DND-41 (cell line): Measurements from ENCODE around the gene ARSG.

Experiments used
- ATAC-seq: fragments of 200-7000 bp; cut with Tn5 transposase; 3 replicates; pipeline ENCODE4 v1.9.1; 2021; ENCODE audit warnings: low read depth; ENCODE audit not compliant: insufficient read depth
- DNase-seq: peaks from one replicate; pipeline ENCODE4 v3.0.0-alpha.2; 2020
- H2AFZ ChIP-seq: 2 replicates; pipeline ENCODE4 v1.6.0; 2012; ENCODE audit warnings: low read depth, low read length
- H3K27ac ChIP-seq: 2 replicates; pipeline ENCODE4 v1.5.1; 2012; ENCODE audit warnings: low read length, inconsistent platforms
- H3K27me3 ChIP-seq: fragments of 200-600 bp; sonication (generic); 2 replicates; pipeline ENCODE4 v1.6.0; 2012; ENCODE audit warnings: low read length, mild to moderate bottlenecking, inconsistent platforms; ENCODE audit not compliant: insufficient read depth, poor library complexity
- H3K36me3 ChIP-seq: 2 replicates; pipeline ENCODE4 v1.5.1; 2012; ENCODE audit warnings: low read length, inconsistent platforms; ENCODE audit not compliant: insufficient read depth
- H3K4me1 ChIP-seq: 2 replicates; pipeline ENCODE4 v1.5.1; 2012; ENCODE audit warnings: mild to moderate bottlenecking, low read length; ENCODE audit not compliant: insufficient read depth
- H3K4me2 ChIP-seq: 2 replicates; pipeline ENCODE4 v1.6.0; 2012; ENCODE audit warnings: mild to moderate bottlenecking, moderate library complexity, low read length, inconsistent platforms; ENCODE audit not compliant: insufficient read depth
- H3K4me3 ChIP-seq, 2 experiments: fragments of 200-600 bp in 1 of 2; shearing (Covaris generic) in 1 of 2; 2 replicates each; pipeline ENCODE4 v1.5.1; 2012 to 2016; ENCODE audit warnings: inconsistent platforms in 2 of 2, low read length in 2 of 2, mild to moderate bottlenecking in 2 of 2, low read depth in 1 of 2, moderate library complexity in 1 of 2
- H3K79me2 ChIP-seq: 2 replicates; pipeline ENCODE4 v1.6.0; 2012; ENCODE audit warnings: low read length, inconsistent platforms; ENCODE audit not compliant: insufficient read depth
- H3K9ac ChIP-seq: 2 replicates; pipeline ENCODE4 v1.6.0; 2012; ENCODE audit warnings: low read depth, mild to moderate bottlenecking, inconsistent platforms, low read length, moderate library complexity
- H3K9me3 ChIP-seq: 2 replicates; pipeline ENCODE4 v1.5.1; 2012; ENCODE audit warnings: low read length, moderate library complexity, mild to moderate bottlenecking, inconsistent platforms; ENCODE audit not compliant: insufficient read depth, severe bottlenecking
- H4K20me1 ChIP-seq: 2 replicates; pipeline ENCODE4 v1.6.0; 2012; ENCODE audit warnings: low read length; ENCODE audit not compliant: insufficient read depth
- CTCF ChIP-seq: IDR thresholded peaks from 2 replicates; pipeline ENCODE4 v1.5.1; 2012; ENCODE audit warnings: borderline replicate concordance, low read length, moderate library complexity, mild to moderate bottlenecking; ENCODE audit not compliant: poor library complexity, severe bottlenecking; ENCODE audit errors: extremely low read depth
- EZH2 ChIP-seq: IDR thresholded peaks from 3 replicates; pipeline ENCODE4 v1.6.1; 2012; ENCODE audit warnings: borderline replicate concordance, low read depth, mild to moderate bottlenecking, moderate library complexity, low read length, inconsistent platforms; ENCODE audit not compliant: severe bottlenecking

ARSG gene

GRCh38 chr17:68324114-68324513, 32.8 kb downstream of the ARSG start:
- H3K27me3 ChIP-seq, result no peaks in the 10 kb centered on the region
- no peaks in the 10 kb centered on the region for H3K79me2 ChIP-seq
- no peak overlapping the region for H3K4me3 ChIP-seq
- no peak for TF ChIP-seq EZH2
- no peak for TF ChIP-seq CTCF
- H3K4me2 ChIP-seq, result no peak overlapping the region
- DNase-seq, result no peak
- H3K36me3 ChIP-seq, result no peaks in the 10 kb centered on the region
- no peaks in the 10 kb centered on the region for H4K20me1 ChIP-seq
- no peak overlapping the region for H3K27ac ChIP-seq
- H3K4me1 ChIP-seq, result peaks cover 4% of the 10 kb centered on the region; the same call in 1 of the 2 replicates
- no peak; the same call in 2 of the 3 replicates for ATAC-seq
- no peaks in the 10 kb centered on the region for H3K9me3 ChIP-seq
- no peak overlapping the region for H2AFZ ChIP-seq
- no peak overlapping the region for H3K9ac ChIP-seq

GRCh38 chr17:68324654-68325336, 33.5 kb downstream of the ARSG start:
- TF ChIP-seq CTCF, result no peak
- TF ChIP-seq EZH2, result no peak
- Histone ChIP-seq H2AFZ (no peak overlapping the region), H3K27me3 (no peaks in the 10 kb centered on the region), H3K79me2 (no peaks in the 10 kb centered on the region), H3K9ac (no peak overlapping the region), H3K4me3 (no peak overlapping the region), H3K27ac (no peak overlapping the region), H3K4me1 (peaks cover 4% of the 10 kb centered on the region; the same call in 1 of the 2 replicates), H4K20me1 (no peaks in the 10 kb centered on the region), H3K9me3 (no peaks in the 10 kb centered on the region), H3K36me3 (no peaks in the 10 kb centered on the region), H3K4me2 (no peak overlapping the region)
- no peak for DNase-seq
- no peak for ATAC-seq

DNA sequence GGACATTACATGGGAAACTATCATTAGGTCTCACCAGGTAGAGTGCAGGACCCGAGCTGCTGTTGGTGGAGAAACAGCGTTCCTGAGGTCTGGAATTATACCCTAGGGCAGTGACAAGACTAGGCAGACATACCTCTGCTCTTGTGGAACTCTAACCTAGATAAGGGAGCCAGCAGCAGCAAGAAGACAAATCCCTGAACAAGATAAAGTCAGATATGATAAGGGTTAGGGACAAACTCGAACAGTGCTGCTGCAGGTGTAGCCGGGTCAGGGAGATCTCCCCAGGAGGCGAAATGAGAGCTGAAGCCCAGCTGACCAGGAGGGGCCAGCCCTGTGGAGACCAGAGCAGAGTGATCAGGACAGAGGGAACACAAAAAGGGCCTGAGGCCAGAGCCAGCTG, 34.7 kb downstream of the ARSG start:
- ATAC-seq (no peak), DNase-seq (no peak)
- H3K79me2 ChIP-seq, result no peaks in the 10 kb centered on the region
- no peak overlapping the region for H3K27ac ChIP-seq
- H3K9me3 ChIP-seq, result no peaks in the 10 kb centered on the region
- no peak overlapping the region for H3K4me2 ChIP-seq
- H3K9ac ChIP-seq, result no peak overlapping the region
- TF ChIP-seq EZH2 (no peak), CTCF (no peak)
- H2AFZ ChIP-seq, result no peak overlapping the region
- no peak overlapping the region for H3K4me3 ChIP-seq
- no peaks in the 10 kb centered on the region for H3K36me3 ChIP-seq
- H3K27me3 ChIP-seq, result no peaks in the 10 kb centered on the region
- H4K20me1 ChIP-seq, result no peaks in the 10 kb centered on the region
- H3K4me1 ChIP-seq, result peaks cover 4% of the 10 kb centered on the region; the same call in 1 of the 2 replicates

GRCh38 chr17:68326681-68327080, 35.4 kb downstream of the ARSG start:
- DNase-seq (no peak), ATAC-seq (no peak)
- H3K9me3 ChIP-seq, result peaks cover 4% of the 10 kb centered on the region
- H2AFZ ChIP-seq, result no peak overlapping the region
- H3K4me1 ChIP-seq, result peaks cover 4% of the 10 kb centered on the region; the same call in 1 of the 2 replicates
- no peak overlapping the region for H3K9ac ChIP-seq
- H3K36me3 ChIP-seq, result no peaks in the 10 kb centered on the region
- H3K4me2 ChIP-seq, result no peak overlapping the region
- H4K20me1 ChIP-seq, result no peaks in the 10 kb centered on the region
- H3K27me3 ChIP-seq, result no peaks in the 10 kb centered on the region
- no peak overlapping the region for H3K27ac ChIP-seq
- no peak overlapping the region for H3K4me3 ChIP-seq
- no peak for TF ChIP-seq EZH2
- TF ChIP-seq CTCF, result no peak
- no peaks in the 10 kb centered on the region for H3K79me2 ChIP-seq
